Transverse colon (tissue), 4 donors: ENCODE data around the gene CPNE4.

Source experiments
- POLR2A ChIP-seq: fragments of 450-650 bp; IDR thresholded peaks from one replicate; pipeline ENCODE4 v1.6.1; 2016; ENCODE audit warnings: antibody characterized with exemption, mild to moderate bottlenecking, moderate library complexity
- POLR2AphosphoS5 ChIP-seq, 3 donors: sonication (generic); formaldehyde crosslinking; IDR thresholded peaks; one replicate each; pipeline ENCODE4 v1.6.1; 2016; ENCODE audit warnings: antibody characterized with exemption in 3 of 3
- TF ChIP-seq, protein P1 (sequence below), 5 experiments: fragments of 200-600 bp in 3 of 5; fragments of 450-650 bp in 2 of 5; sonication (generic) in 3 of 5; IDR thresholded peaks; 1 replicate in 2 of 5; 2 replicates in 3 of 5; pipeline ENCODE4 v1.5.1; 2016 to 2017; ENCODE audit warnings: antibody characterized with exemption in 5 of 5, inconsistent platforms in 3 of 5, mild to moderate bottlenecking in 2 of 5, moderate library complexity in 1 of 5

DNA sequence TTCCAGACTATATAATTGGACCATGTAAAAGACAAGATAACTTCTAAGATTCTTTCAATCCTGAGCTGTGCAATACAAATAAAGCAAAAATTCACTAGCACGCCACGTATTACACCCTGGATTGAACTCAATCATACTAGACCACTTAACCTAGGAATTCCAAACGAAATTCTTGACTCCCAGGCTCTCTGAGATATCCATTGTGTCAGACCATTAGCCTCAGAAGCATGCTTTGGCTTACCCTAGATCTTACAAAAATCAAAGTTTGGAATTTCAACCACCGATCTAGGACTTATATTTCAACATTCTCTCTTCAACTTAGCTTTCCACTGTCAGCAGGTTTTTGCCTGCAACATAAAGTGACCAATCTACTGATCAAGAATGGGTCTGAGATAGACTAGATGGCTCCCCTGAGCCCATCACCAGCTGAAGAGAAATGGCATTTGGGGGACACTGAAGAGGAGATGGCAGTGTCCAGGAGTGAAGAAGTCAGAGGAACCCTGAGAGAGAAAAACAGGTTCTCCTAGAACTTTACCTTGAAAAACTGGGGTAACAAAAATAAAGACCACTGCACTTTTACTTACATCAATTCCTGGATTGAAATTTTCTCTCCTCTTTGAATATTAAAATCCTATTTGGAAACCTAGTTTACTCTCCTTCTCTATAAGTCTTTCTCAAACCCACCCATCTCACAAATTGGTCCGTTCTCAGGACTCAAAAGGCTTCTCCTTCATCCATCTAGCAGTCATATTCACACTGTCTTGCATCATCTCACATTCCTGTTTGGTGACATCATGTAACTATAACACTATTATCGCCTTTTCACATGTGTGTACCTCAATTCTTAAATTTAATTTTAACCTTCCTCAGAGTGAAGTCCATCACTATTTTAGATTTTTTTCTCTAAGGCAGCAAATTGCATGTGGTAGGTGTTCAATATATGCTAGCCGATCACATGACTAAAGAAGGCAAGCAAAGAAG lies 18.5 kb downstream of the CPNE4 start:
- TF ChIP-seq, protein P1, sequence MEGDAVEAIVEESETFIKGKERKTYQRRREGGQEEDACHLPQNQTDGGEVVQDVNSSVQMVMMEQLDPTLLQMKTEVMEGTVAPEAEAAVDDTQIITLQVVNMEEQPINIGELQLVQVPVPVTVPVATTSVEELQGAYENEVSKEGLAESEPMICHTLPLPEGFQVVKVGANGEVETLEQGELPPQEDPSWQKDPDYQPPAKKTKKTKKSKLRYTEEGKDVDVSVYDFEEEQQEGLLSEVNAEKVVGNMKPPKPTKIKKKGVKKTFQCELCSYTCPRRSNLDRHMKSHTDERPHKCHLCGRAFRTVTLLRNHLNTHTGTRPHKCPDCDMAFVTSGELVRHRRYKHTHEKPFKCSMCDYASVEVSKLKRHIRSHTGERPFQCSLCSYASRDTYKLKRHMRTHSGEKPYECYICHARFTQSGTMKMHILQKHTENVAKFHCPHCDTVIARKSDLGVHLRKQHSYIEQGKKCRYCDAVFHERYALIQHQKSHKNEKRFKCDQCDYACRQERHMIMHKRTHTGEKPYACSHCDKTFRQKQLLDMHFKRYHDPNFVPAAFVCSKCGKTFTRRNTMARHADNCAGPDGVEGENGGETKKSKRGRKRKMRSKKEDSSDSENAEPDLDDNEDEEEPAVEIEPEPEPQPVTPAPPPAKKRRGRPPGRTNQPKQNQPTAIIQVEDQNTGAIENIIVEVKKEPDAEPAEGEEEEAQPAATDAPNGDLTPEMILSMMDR (IDR thresholded peaks at IDR 0.05): no peak
- TF ChIP-seq POLR2A (no peak), POLR2AphosphoS5 (IDR thresholded peaks at IDR 0.05) (no peak)
